HG02571 (cell line): ENCODE measurements around the gene PERM1.
"Not testable (repeated sequence)": the region's sequence is repeated elsewhere in the genome, so short reads cannot be mapped to it uniquely, and the experiment has no call there.

Experiments
- ATAC-seq: cut with Tn5 transposase; IDR thresholded peaks from one replicate; pipeline ENCODE4 v1.9.1; 2021; ENCODE audit warnings: mild to moderate bottlenecking, moderate library complexity; ENCODE audit not compliant: unreplicated experiment

The PERM1 gene

DNA sequence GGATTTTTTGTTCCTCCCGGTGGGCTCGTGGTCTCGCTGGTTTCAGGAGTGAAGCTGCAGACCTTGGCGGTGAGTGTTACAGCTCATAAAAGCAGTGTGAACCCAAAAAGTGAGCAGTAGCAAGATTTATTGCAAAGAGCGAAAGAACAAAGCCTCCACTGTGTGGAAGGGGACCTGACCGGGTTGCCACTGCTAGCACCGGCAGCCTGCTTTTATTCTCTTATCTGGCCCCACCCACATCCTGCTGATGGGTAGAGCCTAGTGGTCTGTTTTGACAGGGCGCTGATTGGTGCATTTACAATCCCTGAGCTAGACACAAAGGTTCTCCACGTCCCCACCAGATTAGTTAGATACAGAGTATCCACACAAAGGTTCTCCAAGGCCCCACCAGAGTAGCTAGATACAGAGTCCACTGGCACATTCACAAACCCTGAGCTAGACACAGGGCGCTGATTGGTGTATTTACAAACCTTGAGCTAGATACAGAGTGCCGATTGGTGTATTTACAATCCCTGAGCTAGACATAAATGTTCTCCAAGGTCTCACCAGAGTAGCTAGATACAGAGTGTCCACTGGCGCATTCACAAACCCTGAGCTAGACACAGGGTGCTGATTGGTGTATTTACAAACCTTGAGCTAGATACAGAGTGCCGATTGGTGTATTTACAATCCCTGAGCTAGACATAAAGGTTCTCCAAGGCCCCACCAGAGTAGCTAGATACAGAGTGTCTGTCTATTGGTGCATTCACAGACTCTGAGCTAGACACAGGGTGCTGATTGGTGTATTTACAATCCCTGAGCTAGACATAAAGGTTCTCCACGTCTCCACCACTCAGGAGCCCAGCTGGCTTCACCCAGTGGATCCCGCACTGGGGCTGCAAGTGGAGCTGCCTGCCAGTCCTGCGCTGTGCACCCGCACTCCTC is 35.8 kb upstream of the PERM1 start:
- not testable (repeated sequence) for ATAC-seq

DNA sequence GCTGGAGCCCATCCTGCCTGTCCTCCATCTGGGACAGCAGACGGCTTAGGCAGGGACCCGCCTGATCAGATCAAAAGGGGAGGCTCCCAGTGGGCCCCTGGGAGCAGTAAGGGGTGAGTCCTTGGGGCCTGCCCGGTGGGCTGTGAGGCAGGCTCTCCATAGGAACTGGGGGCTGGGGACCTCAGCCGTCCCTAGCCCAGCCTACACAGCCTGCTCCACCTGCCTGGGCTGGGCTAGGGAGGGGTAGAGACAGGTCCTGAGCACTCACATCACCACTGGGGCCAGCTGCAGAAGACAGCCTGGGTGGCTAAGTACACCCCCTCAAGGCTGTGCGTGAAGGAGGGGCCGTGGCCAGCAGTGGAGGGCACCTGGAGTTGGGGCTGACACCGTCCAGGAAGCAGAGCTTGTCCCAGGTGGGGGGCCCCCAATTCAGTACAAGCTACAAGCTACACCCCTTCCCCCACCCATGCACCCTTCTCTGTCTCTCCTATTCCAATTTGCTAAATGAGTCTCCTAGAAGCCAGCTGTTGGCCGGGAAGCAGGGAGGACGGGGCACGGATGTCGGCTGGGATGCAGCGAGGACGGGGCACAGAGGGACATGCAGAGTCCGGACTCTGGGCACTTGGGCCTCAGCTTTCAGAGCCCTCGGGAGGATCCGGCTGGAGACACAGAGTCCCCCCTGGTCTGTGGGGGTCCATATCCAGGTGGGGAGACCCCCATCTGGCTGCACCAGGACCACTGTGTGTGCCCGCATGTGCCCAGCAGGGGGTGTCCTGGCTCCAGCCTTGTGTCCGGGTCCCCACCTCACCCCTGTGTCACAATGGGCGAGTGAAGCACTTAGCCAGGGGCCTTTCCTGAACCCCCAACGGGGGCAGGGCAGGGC is 33.1 kb upstream of the PERM1 start:
- no peak for ATAC-seq

DNA sequence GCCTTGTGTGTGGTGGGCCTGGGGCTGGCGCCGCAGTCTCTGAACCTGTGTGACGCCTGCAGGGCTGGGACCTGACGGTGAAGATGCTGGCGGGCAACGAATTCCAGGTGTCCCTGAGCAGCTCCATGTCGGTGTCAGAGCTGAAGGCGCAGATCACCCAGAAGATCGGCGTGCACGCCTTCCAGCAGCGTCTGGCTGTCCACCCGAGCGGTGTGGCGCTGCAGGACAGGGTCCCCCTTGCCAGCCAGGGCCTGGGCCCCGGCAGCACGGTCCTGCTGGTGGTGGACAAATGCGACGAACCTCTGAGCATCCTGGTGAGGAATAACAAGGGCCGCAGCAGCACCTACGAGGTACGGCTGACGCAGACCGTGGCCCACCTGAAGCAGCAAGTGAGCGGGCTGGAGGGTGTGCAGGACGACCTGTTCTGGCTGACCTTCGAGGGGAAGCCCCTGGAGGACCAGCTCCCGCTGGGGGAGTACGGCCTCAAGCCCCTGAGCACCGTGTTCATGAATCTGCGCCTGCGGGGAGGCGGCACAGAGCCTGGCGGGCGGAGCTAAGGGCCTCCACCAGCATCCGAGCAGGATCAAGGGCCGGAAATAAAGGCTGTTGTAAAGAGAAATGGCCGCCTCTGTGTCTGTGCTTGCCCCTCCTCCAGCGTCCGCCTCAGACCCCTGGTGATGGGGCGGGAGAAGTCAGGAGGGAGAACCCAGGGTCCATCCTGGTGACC is 32.2 kb upstream of the PERM1 start:
- no peak for ATAC-seq

DNA sequence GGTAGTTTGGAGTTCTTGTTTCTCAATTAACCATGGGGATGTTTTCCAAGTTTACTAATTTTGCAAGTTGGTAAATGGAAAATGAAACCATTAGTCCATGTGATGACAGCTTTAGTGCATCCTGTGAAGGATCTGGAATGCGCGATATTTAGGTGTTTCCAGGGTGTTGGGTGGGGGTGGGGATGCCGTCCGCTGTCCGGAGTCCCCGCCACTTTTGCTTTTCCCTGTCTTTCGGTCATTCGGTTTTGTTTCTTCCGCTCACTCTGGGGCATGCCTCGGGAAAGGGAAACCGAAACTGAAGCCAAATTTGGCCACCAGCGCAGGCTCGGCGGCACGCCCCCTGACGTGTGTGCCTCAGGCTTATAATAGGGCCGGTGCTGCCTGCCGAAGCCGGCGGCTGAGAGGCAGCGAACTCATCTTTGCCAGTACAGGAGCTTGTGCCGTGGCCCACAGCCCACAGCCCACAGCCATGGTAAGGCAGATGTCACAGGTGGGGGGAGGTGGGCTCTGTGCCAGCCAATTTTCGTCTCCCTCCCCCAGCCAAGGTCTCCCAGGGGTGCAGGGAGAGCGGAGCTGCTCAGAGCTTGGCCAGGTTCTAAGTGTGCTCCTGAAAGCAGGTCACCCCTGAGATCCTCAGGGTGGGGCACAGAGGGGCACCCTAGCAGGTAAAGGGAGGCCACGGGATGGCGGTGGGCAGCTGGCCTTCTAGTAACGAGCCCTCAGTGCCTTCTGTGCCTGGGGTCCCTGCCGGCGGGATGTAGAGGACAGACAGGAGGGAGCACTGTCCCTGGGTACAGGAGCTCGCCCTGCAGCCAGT is 31.4 kb upstream of the PERM1 start, which contains the start of gene ISG15:
ISG15 (plus strand) TSS at position 393 of the 817 bp plus-strand sequence; CDS start at position 470, 77 bp downstream.
- peak; percentile 72 for ATAC-seq

DNA sequence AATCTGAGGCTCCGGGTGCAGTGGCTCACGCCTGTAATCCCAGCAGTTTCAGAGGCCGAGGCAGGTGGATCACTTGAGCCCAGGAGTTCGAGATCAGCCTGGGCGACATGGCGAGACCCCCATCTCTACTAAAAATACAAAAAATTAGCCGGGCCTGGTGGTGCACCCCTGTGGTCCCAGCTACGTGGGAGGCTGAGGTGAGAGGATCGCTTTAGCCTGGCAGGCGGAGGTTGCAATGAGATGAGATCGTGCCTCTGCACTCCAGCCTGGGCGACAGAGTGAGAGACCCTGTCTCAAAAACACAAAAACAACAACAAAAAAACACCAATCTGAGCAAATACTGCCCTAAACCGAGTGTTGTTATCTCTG is 30.8 kb upstream of the PERM1 start:
- ATAC-seq: not testable (repeated sequence)

DNA sequence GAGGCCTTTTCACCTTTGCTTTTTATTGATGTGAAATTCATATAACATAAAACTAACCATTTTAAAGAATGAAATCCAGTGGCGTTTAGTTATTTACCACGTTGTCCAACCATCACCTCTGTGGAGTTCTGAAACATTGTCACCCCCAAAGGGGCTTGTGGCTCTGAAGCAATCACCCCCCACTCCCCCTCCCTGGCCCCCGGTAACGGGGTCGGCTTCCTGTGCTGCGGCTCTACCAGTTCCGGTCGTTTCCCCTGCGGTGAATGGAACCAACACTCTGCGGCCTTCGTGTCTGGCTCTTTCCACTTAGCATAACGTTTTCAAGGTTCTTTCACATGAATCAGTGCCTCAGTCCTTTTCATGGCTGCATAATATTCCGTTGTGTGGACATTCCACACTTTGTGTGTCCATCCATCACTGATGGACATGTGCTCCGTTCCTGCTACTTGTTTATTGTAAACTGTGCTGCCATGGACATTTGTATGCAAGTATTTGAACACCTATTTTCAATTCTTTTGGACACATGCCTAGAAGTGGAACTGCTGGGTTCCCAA is 29.6 kb upstream of the PERM1 start:
- ATAC-seq: no peak

DNA sequence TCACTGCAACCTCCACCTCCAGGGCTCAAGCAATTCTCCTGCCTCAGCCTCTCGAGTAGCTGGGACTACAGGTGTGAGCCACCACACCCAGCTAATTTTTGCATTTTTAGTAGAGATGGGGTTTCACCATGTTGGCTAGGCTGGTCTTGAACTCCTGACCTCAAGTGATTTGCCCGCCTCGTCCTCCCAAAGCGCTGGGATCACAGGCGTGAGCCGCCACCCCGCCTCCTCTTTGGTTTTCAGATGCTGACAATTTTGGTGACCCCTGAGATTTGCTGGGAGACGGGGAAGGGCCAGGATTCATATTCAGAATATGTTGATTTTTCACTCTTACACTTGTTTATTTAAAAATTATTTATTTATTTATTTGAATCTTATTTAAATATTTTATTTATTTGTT is 28.2 kb upstream of the PERM1 start:
- not testable (repeated sequence) for ATAC-seq

DNA sequence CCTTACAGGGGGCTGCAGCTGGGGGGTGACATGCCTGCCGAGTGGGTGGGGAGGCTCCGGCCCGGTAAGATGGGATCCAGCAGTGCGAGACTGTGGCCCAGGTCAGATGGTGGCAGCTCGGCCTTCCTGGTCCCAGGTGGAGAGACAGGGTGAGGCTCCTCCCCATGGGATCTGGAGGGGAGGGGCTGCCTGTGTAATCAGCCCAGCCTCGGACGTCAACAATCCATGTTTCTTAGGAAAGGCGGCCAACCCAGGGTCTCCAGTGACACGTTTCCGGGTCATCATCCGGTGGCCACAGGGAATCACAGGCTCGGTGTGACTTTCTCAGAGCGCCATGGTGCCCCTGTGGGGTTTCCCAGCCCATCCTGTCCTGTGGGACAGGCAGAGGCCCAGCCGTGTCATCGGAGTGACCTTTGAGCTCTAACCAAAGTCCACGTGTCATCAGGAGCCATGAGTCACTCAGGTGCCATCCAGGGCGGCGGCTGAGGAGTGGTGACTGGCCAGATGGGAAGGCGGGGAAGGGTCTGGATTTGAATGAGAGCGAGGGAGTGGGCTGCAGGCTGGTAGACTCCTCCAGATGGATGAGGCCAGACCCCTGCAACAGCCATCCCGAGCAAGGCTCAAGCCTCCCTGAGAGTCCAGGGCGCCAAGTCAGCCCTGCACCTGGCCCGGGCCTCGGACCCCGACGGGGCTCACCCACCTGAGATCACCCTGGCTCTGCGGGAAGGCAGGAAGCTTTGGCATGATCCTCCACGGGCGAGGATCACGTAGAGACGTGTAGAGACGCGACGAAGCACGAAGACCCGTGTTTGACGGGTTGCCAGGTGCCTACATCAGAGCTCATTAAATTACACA is 24.6 kb upstream of the PERM1 start:
- no peak for ATAC-seq

DNA sequence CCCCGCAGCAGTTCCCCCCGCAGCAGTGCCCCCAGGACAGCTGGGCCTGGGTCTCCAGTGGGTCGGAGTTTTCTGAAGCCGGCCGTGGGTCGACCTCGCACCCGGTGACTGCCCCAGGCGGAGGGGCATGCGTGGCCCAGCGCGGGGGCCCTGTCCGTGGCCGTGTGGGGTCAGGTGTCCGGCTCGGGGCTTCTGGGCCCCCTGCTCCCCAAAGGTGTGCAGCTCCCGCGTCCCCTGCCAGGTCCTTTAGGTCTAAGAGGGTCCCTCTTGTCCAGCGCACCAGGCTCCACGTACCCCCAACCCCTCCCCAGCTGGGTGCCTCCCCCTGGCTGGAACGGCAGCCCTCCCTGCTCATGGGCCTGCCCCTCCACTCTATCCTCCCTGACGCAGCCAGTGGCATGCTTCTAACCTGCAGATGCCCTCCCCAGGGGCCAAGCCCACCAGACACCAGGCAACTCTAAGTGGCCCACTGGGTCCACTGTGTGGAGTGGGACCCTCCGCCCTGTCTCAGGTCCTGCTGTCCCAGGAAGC is 23.9 kb upstream of the PERM1 start:
- no peak for ATAC-seq

DNA sequence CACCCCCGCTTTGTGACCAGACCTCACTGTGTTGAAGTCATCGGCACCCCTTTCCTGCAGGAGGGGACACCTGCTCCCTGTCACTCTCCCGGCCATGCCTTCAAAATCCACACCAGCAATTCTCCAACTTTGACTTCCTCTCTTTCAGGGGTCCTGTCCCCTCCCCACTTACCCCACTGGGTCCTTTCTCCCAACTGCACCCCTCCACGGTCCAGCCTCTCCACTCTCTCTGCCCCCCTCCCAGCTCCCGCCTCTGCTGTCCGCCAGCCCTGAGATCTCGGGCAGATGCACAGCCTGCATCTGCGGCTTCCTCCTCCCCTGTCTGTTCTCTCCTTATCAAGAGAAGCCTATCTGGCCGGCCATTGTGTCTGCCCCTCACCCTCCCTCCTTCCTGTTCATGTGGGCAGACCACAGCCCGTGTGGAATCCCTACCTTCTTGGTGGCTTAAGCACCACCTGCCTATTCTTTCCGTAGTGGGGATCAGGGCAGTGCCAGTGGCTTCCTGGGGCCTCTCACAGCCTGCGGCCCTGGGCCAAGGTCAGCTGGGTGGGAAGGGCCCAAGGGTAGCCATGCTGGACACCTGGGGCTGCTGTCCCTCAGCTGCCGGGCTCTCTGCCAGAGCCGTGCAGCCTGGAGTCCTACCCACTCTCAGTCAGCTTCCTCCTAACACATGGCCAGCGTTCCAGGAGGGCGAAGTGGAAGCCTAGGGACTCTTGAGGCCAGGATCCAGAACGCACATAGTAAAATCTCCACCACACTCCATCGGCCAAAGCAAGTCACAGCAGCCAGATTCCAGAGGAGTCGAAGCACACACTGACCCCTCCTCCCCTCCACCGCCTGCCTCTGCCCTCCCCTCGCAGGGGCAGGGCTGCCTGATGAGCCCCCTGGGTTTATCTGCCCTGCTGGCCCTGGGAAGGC is 23.1 kb upstream of the PERM1 start:
- ATAC-seq: no peak

DNA sequence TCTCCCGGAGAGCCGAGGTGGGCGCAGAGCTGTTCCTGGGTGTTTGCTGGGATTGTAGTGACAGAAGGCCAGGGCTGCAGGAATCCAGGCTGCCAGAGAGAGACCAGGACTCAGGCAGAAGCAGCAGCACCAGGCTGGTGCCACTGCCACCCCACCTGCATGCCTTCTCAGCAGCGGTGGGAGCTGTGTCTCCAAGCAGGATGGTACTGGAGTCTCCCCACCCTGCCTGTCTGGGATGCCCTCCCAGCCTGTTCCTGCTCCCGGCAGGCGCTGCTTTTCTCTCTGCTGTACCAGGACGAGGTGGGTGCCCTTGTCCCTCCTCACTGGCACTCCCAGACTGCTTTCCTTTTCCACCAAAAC is 22.5 kb upstream of the PERM1 start:
- no peak for ATAC-seq

DNA sequence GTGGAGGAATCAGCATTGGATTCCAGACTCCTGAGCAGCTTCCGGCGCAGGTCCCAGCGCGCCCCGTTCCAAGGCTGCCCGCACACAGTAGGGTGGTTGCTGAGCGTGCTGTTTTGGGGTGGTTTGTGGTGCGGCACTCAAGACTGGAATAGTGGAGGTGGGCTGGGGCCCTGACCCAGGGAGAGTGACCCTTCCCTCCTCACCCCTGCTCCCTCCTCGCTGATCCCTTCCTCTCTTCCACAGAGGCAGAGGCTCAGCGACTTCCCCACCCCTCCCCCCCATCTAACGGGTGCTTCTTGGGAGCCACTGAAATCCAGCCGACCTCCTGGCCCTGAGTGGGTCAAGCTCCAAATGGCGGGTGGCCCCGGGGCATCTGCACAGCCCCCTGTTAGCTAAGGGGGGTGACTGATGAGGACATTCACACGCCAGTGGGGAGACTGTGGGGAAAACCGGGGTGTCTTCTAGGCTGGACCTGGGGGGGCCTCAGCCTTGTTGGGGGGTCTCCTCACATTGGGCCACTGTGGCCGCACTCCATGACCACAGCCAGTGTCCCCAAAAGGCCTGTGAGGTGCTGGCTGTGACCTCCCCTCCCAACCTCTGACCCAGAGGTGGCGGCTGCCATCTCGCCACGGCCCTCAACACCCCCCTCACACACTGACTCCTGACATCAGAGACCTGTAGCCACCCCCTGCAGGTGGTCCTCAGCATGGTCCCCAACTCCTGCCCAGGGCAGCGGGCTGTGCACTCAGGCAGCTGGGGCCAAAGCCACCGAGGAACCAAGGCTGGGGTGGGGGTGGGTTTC is 21.9 kb upstream of the PERM1 start:
- no peak for ATAC-seq

DNA sequence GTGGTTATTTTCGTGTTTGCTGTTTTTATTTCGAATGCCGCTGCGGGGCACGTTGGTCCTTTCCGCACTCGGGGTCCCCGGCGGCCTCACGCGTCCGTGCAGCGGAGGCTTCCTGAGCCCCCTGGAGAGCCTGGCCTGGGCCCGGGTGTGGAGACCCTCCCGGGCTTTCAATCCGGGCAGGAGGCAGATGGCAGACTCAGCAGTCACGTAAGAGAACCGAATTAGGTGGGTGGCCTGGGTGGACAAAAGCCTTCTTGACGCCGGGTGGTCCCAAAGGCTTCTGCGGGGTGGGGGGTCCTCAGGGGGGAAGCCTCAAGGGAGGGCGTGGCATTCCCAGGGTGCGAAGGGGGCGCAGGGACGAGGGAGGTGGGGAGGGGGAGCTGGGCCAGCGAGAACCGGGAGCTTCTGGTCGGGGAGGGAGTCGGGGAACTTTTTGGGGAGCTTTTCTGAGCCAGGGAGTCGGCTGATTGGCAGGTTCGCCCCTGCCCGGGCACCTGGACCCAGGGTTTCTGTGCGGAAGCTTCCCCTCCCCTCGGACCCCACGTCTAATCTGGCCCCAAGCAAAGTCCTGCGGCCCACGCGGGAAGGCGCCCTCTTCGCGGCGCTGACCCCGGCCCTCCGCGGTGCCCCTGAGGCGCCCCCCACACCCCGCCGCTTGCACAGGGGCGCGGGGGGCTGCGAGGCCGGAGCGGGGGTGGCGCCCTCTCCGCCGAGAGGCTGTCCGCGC is 19.3 kb upstream of the PERM1 start:
- ATAC-seq: no peak

DNA sequence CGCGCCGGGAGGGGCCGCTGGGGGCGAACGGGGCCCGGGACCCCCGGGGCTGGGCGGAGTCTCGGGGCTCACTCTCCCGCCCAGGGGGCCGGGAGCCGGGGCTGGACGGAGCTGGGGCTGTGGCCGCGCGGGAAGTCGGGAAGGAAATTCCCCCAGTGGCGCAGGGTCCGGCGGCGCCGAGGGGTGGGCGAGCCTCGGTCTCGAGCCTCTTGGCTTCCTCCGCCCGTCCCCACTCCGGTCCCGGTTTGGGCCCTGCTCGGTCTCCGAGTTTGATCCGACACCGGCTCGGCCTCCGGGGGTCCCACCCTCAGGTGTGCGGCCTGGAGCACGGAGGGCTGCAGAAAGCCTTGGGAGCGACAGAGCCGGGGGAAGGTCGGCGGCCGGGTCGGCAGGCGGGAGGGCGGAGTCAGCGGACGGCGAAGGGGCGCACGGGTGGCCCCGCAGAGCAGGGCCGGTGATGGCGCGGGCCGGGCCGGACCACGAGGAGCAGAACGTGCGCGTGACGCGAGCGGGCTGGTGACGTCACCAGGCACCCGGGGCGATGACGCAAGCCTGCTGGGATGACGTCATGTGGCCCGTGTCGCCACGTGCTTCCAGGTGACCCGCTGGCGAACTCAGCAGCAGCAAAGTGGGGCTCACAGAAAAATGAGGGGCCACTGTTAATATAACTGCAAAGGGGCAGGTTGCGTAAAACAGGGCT is 18.6 kb upstream of the PERM1 start:
- ATAC-seq: no peak

DNA sequence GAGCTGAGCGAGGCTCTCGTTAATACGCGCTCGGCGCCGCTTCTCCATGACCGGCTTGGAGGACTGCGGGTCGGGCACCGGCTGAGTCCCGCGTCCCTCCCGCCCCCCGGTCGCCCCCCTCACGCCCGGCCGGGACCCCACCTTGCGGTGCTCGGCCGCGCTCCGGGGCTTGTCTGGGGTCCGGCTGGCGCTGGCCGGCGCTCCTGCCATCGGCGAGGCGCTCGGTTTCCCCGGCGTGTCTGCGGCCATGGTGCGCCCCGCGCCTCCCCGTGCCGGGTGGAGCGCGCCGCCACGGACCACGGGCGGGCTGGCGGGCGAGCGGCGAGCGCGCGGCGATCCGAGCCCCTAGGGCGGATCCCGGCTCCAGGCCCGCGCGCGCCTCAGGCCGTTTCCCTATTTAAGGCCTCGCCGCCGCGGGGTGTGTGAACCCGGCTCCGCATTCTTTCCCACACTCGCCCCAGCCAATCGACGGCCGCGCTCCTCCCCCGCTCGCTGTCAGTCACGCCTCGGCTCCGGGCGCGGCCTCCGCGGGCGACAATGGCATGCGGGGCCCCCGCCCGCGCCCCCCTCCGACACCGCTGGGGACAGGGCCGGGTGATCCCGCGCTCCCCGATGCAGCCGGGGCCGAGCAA is 17.9 kb upstream of the PERM1 start, which contains the start of gene HES4:
HES4 (minus strand) TSS at position 373 of the 632 bp plus-strand sequence; CDS start at position 249, 124 bp downstream.
- ATAC-seq: no peak
